IMR-90 (cell line): ENCODE results near the gene PTGS1. TPM values are rescaled to one million over a fixed set of nuclear protein-coding genes. Genes with fewer than 3 reads are reported as not detected.

Experiments
- ATAC-seq: fragments of 200-7000 bp; cut with Tn5 transposase; 2 replicates; pipeline ENCODE4 v1.9.1; 2020; ENCODE audit warnings: low read depth, mild to moderate bottlenecking, moderate library complexity
- BruUV-seq: library from RNA; stranded (reverse); fragments of 400-500 nt; replicated peaks from 2 replicates; lab custom pipeline; 2021; lab: Mats Ljungman, UMichigan
- CTCF ChIA-PET: fragments of 300-600 bp; formaldehyde crosslinking; extraction: SDS; loops from one replicate; lab custom pipeline; 2021; ENCODE audit warnings: antibody characterized with exemption; lab: Yijun Ruan, JAX
- POLR2A ChIA-PET: fragments of 300-600 bp; sonication (Branson Sonifier 250); formaldehyde crosslinking; loops from one replicate; lab custom pipeline; 2022; ENCODE audit warnings: antibody characterized with exemption; ENCODE audit not compliant: unreplicated experiment; lab: Charles Lee
- DNase-seq: peaks from one replicate; pipeline ENCODE4 v3.0.0; 2013
- H2AFZ ChIP-seq: replicated peaks from 2 replicates; pipeline ENCODE3; 2013; ENCODE audit warnings: low read length, mild to moderate bottlenecking; ENCODE audit not compliant: poor library complexity
- H2AK5ac ChIP-seq: 2 replicates; pipeline ENCODE4 v1.6.1; 2013; ENCODE audit warnings: low read depth, low read length, inconsistent platforms
- H2AK9ac ChIP-seq: replicated peaks from 2 replicates; pipeline ENCODE3; 2013; ENCODE audit warnings: mild to moderate bottlenecking, low read depth, low read length, moderate library complexity; ENCODE audit not compliant: poor library complexity
- H2BK120ac ChIP-seq: 2 replicates; pipeline ENCODE4 v1.6.1; 2013; ENCODE audit warnings: low read depth, low read length, inconsistent platforms
- H2BK15ac ChIP-seq: 3 replicates; pipeline ENCODE4 v1.6.1; 2013; ENCODE audit warnings: low read depth, low read length, inconsistent platforms
- H2BK20ac ChIP-seq: 2 replicates; pipeline ENCODE4 v1.6.1; 2013; ENCODE audit warnings: low read depth, mild to moderate bottlenecking, inconsistent platforms, low read length, moderate library complexity
- H2BK5ac ChIP-seq: 2 replicates; pipeline ENCODE4 v1.6.1; 2013; ENCODE audit warnings: mild to moderate bottlenecking, low read depth, low read length, inconsistent platforms; ENCODE audit not compliant: poor library complexity, severe bottlenecking
- H3K14ac ChIP-seq: replicated peaks from 2 replicates; pipeline ENCODE4 v1.6.1; 2013; ENCODE audit warnings: low read depth, low read length, inconsistent platforms
- H3K18ac ChIP-seq: 2 replicates; pipeline ENCODE4 v1.6.1; 2013; ENCODE audit warnings: low read depth, low read length, control low read depth
- H3K23ac ChIP-seq: 2 replicates; pipeline ENCODE4 v1.6.1; 2013; ENCODE audit warnings: low read depth, low read length, inconsistent platforms
- H3K27ac ChIP-seq: 2 replicates; pipeline ENCODE4 v1.5.1; 2013; ENCODE audit warnings: mild to moderate bottlenecking, control low read depth, low read length; ENCODE audit not compliant: insufficient read depth
- H3K27me3 ChIP-seq: 2 replicates; pipeline ENCODE4 v1.6.1; 2013; ENCODE audit warnings: low read length; ENCODE audit not compliant: control insufficient read depth, insufficient read depth
- H3K36me3 ChIP-seq: 2 replicates; pipeline ENCODE4 v1.6.1; 2013; ENCODE audit warnings: low read length, mixed read lengths; ENCODE audit not compliant: control insufficient read depth, insufficient read depth
- H3K4ac ChIP-seq: 2 replicates; pipeline ENCODE4 v1.6.1; 2013; ENCODE audit warnings: low read depth, low read length, inconsistent platforms
- H3K4me1 ChIP-seq: 2 replicates; pipeline ENCODE4 v1.6.1; 2013; ENCODE audit warnings: low read length, mixed read lengths; ENCODE audit not compliant: control insufficient read depth, insufficient read depth
- H3K4me2 ChIP-seq: 2 replicates; pipeline ENCODE4 v1.6.1; 2013; ENCODE audit warnings: low read depth, mild to moderate bottlenecking, control low read depth, low read length, moderate library complexity
- H3K4me3 ChIP-seq: 2 replicates; pipeline ENCODE4 v1.5.1; 2013; ENCODE audit warnings: low read depth, mild to moderate bottlenecking, control low read depth, low read length, moderate library complexity; ENCODE audit not compliant: insufficient read depth
- H3K56ac ChIP-seq: 2 replicates; pipeline ENCODE4 v1.6.1; 2013; ENCODE audit warnings: low read length, inconsistent platforms; ENCODE audit not compliant: insufficient read depth; ENCODE audit errors: extremely low read depth
- H3K79me1 ChIP-seq, 2 experiments: 2 replicates each; pipeline ENCODE4 v1.6.1; 2013; ENCODE audit warnings: low read length in 2 of 2, inconsistent platforms in 1 of 2, low read depth in 1 of 2
- H3K9ac ChIP-seq: 2 replicates; pipeline ENCODE4 v1.6.1; 2013; ENCODE audit warnings: low read depth, low read length, control low read depth
- H3K9me1 ChIP-seq: 2 replicates; pipeline ENCODE4 v1.6.1; 2013; ENCODE audit warnings: low read length, inconsistent platforms; ENCODE audit not compliant: insufficient read depth
- H3K9me3 ChIP-seq: 2 replicates; pipeline ENCODE4 v1.6.1; 2013; ENCODE audit warnings: low read length; ENCODE audit not compliant: control insufficient read depth, insufficient read depth
- H4K20me1 ChIP-seq: 2 replicates; pipeline ENCODE4 v1.6.1; 2013; ENCODE audit warnings: low read length, inconsistent platforms; ENCODE audit not compliant: insufficient read depth
- H4K5ac ChIP-seq: 2 replicates; pipeline ENCODE4 v1.6.1; 2013; ENCODE audit warnings: mild to moderate bottlenecking, low read depth, low read length, control low read depth
- H4K8ac ChIP-seq, 2 experiments: 2 replicates each; pipeline ENCODE4 v1.6.1; 2013; ENCODE audit warnings: low read depth in 2 of 2, low read length in 2 of 2, control low read depth in 1 of 2, inconsistent platforms in 1 of 2
- H4K91ac ChIP-seq: 2 replicates; pipeline ENCODE4 v1.6.1; 2013; ENCODE audit warnings: low read depth, low read length, inconsistent platforms; ENCODE audit not compliant: insufficient read depth
- CEBPB ChIP-seq: IDR thresholded peaks from 2 replicates; pipeline ENCODE4 v1.6.1; 2012; ENCODE audit warnings: low read depth, low read length, improper control_type of control experiment
- FOS ChIP-seq: fragments of 150-350 bp; IDR thresholded peaks from 2 replicates; pipeline ENCODE4 v1.6.1; 2016; ENCODE audit warnings: low read depth, low read length
- MAFK ChIP-seq: IDR thresholded peaks from 2 replicates; pipeline ENCODE4 v1.6.1; 2012; ENCODE audit warnings: low read depth, low read length, improper control_type of control experiment
- MAZ ChIP-seq: IDR thresholded peaks from 2 replicates; pipeline ENCODE4 v1.6.1; 2012; ENCODE audit warnings: low read depth, mild to moderate bottlenecking, low read length, improper control_type of control experiment, moderate library complexity, borderline replicate concordance
- NFE2L2 ChIP-seq: fragments of 150-350 bp; IDR thresholded peaks from 2 replicates; pipeline ENCODE4 v1.6.1; 2016; ENCODE audit warnings: low read depth, mild to moderate bottlenecking, low read length
- RCOR1 ChIP-seq: IDR thresholded peaks from 2 replicates; pipeline ENCODE4 v1.6.1; 2012; ENCODE audit warnings: mild to moderate bottlenecking, low read length, improper control_type of control experiment; ENCODE audit not compliant: insufficient replicate concordance
- RFX5 ChIP-seq: IDR thresholded peaks from 2 replicates; pipeline ENCODE4 v1.8.0; 2012; ENCODE audit warnings: low read depth, mild to moderate bottlenecking, low read length, moderate library complexity
- WGBS, 2 experiments: methylation state at CpG; one replicate each; pipeline versions ENCODE4 v1.1.5 to v1.1.7; 2013; ENCODE audit warnings: missing lambda C conversion rate in 2 of 2; ENCODE audit not compliant: insufficient read length in 1 of 2; ENCODE audit errors: extremely low coverage in 2 of 2; 5-methylcytosine and 5-hydroxymethylcytosine counted together
- dilution Hi-C: fragments of 300-500 bp; cut with HindIII; formaldehyde crosslinking; loops from one replicate; pipeline ENCODE4 v1.14.3; 2018; ENCODE audit warnings: low sequenced_read_pairs; ENCODE audit not compliant: unreplicated experiment
- in situ Hi-C: fragments of 300-500 bp; cut with MboI; formaldehyde crosslinking; loops from 3 replicates; pipeline ENCODE4 v1.14.3; 2019; ENCODE audit warnings: low sequenced_read_pairs, inconsistent platforms, mixed read lengths
- intact Hi-C: fragments of 100-400 bp; cut with micrococcal nuclease; formaldehyde crosslinking; loops from 2 replicates; pipeline ENCODE4 v1.10.0; 2022
- polyA plus RNA-seq, 3 experiments: library from polyadenylated mRNA; depleted of rRNA; stranded (reverse); fragments of >200 nt; gene quantifications; 2 replicates each; pipeline ENCODE4 v1.2.3, GENCODE V29; 2012; ENCODE audit warnings: low replicate concordance in 1 of 3
- total RNA-seq: library from RNA; depleted of rRNA; stranded (reverse); fragments of >200 nt; gene quantifications from 2 replicates; pipeline ENCODE4 v1.2.3, GENCODE V29; 2012
- TF ChIP-seq, protein P1 (sequence below): fragments of 150-350 bp; IDR thresholded peaks from 2 replicates; pipeline ENCODE4 v1.6.1; 2016; ENCODE audit warnings: low read depth, mild to moderate bottlenecking, low read length, moderate library complexity, borderline replicate concordance

PTGS1 gene
- total and polyA plus RNA-seq, 2 of the 4 experiments (the other 2 are of a cell fraction): 24.7 to 38.3 TPM

DNA sequence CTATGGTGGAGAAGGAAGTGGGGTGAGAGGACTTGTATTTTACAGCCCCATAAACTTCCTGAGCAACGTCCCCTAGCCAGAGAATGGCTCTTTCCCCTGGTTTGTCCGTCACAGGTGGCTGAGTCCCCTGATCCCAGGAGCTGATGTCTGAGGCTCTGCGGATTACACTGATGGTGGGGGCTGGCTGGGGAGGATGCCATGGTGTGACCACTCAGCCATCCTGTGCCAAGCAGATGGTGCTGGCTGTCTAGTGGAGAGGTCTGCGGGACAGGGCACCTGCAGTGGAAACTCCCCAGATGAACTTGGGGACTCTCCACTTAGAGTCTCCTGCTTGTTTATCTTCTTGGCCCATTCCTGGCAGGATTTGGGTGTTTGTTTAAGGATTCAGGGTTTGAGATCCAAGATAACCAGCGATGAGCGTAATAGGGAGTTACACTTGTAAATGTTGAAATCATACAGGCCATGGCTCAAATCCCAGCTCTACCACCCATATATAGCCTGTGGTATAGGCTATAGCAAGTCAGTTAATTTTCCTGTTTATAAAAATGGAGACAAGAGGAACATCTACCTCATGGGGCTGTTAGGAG is 4.7 kb upstream of the PTGS1 start:
- H4K8ac ChIP-seq: peak overlapping the region; percentile 63 to 82; a peak in 3 of 4 replicates
- POLR2A ChIA-PET: no interaction called here
- H3K36me3 ChIP-seq: no peaks in the 10 kb centered on the region
- no peak overlapping the region for H3K56ac ChIP-seq
- intact Hi-C loops (no loop called here), in situ Hi-C loops (no loop called here), dilution Hi-C loops (no loop called here)
- no CpG with 5 or more reads among the region's 6 CpGs for WGBS, 2 experiments
- no TSS peak for BruUV-seq
- no peak overlapping the region for H3K4me3 ChIP-seq
- H4K5ac ChIP-seq: peak overlapping the region; percentile 74
- peak overlapping the region; percentile 74 for H2BK15ac ChIP-seq
- no peaks in the 10 kb centered on the region for H3K27me3 ChIP-seq
- H4K20me1 ChIP-seq: no peaks in the 10 kb centered on the region
- H2BK5ac ChIP-seq: peak overlapping the region; percentile 40
- ATAC-seq (peak; percentile 19), DNase-seq (peak; percentile 88)
- CTCF ChIA-PET: interaction anchor here (0.5 to 0.6 kb wide), 2 partner anchors 88 to 110 kb away, joined by 3 read pairs; no protein-coding TSS in a partner anchor
- H3K79me1 ChIP-seq: peaks cover 9 to 10% of the 10 kb centered on the region in 2 experiments; a peak in 3 of 4 replicates
- H3K14ac ChIP-seq: peak overlapping the region; percentile 3
- peak overlapping the region; percentile 19 for H3K27ac ChIP-seq
- peaks cover 27% of the 10 kb centered on the region for H3K4me1 ChIP-seq
- H2AK9ac ChIP-seq: no peak overlapping the region
- H3K18ac ChIP-seq: peak overlapping the region; percentile 83
- H2AK5ac ChIP-seq: peak overlapping the region; percentile 85
- H3K4me2 ChIP-seq: no peak overlapping the region
- H3K9me3 ChIP-seq: no peaks in the 10 kb centered on the region
- H3K9ac ChIP-seq: no peak overlapping the region
- TF ChIP-seq MAFK (no peak), RCOR1 (peak; percentile 18), FOS (no peak), CEBPB (peak; percentile 38; the same call in 1 of the 2 replicates), NFE2L2 (no peak), RFX5 (no peak), MAZ (no peak; the same call in 1 of the 2 replicates)
- TF ChIP-seq, protein P1, sequence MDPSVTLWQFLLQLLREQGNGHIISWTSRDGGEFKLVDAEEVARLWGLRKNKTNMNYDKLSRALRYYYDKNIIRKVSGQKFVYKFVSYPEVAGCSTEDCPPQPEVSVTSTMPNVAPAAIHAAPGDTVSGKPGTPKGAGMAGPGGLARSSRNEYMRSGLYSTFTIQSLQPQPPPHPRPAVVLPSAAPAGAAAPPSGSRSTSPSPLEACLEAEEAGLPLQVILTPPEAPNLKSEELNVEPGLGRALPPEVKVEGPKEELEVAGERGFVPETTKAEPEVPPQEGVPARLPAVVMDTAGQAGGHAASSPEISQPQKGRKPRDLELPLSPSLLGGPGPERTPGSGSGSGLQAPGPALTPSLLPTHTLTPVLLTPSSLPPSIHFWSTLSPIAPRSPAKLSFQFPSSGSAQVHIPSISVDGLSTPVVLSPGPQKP: no peak
- H2AFZ ChIP-seq: no peak overlapping the region
- H3K23ac ChIP-seq: no peak overlapping the region
- peaks cover 29% of the 10 kb centered on the region for H3K9me1 ChIP-seq
- peak overlapping the region; percentile 93 for H4K91ac ChIP-seq
- H2BK20ac ChIP-seq: peak overlapping the region; percentile 92
- peak overlapping the region; percentile 89 for H3K4ac ChIP-seq
- peak overlapping the region; percentile 85 for H2BK120ac ChIP-seq
